HG03442 (cell line): ENCODE data around the gene LYZL6.

Experiments
- ATAC-seq: cut with Tn5 transposase; IDR thresholded peaks from one replicate; pipeline ENCODE4 v1.9.1; 2021; ENCODE audit warnings: mild to moderate bottlenecking, moderate library complexity; ENCODE audit not compliant: unreplicated experiment

Gene LYZL6

GRCh38 chr17:35943537-35943936 lies at the start of gene LYZL6:
TSS of gene LYZL6 (minus strand) at chr17:35943713. CDS start at chr17:35939356, 4,357 bp downstream.
- no peak for ATAC-seq

- no peak for ATAC-seq
Measured at GRCh38 chr17:35991075-35991474, 47.6 kb upstream of the LYZL6 start.

GRCh38 chr17:35988164-35988563 lies 44.7 kb upstream of the LYZL6 start:
- no peak for ATAC-seq

GRCh38 chr17:35986643-35987042 lies 43.1 kb upstream of the LYZL6 start, which contains the start of gene CCL14:
TSS of gene CCL14 (minus strand) at chr17:35986729. CDS start at chr17:35986649, 80 bp downstream.
- ATAC-seq = no peak

GRCh38 chr17:35984140-35984539 lies 40.6 kb upstream of the LYZL6 start:
- no peak for ATAC-seq

GRCh38 chr17:35982409-35983191 lies 39.1 kb upstream of the LYZL6 start:
- ATAC-seq = no peak

GRCh38 chr17:35981908-35982330 lies 38.4 kb upstream of the LYZL6 start:
- ATAC-seq = no peak

GRCh38 chr17:35981246-35981645 lies 37.7 kb upstream of the LYZL6 start, which contains the start of gene CCL16:
TSS of gene CCL16 (minus strand) at chr17:35981497. CDS start at chr17:35981420, 77 bp downstream.
- ATAC-seq = no peak

GRCh38 chr17:35978346-35978745 lies 34.8 kb upstream of the LYZL6 start:
- no peak for ATAC-seq

GRCh38 chr17:35977509-35977908 lies 34.0 kb upstream of the LYZL6 start:
- ATAC-seq = no peak

- no peak for ATAC-seq
Measured at GRCh38 chr17:35973333-35974260, 30.1 kb upstream of the LYZL6 start.

- ATAC-seq = no peak
Measured at GRCh38 chr17:35972945-35973332, 29.4 kb upstream of the LYZL6 start.

GRCh38 chr17:35972535-35972934 lies 29.0 kb upstream of the LYZL6 start:
- ATAC-seq = no peak

- no peak for ATAC-seq
Measured at GRCh38 chr17:35972066-35972465, 28.6 kb upstream of the LYZL6 start.

- no peak for ATAC-seq
Measured at GRCh38 chr17:35969558-35970380, 26.3 kb upstream of the LYZL6 start.

- no peak for ATAC-seq
Measured at GRCh38 chr17:35968520-35969054, 25.1 kb upstream of the LYZL6 start.

- no peak for ATAC-seq
Measured at GRCh38 chr17:35965272-35965671, 21.8 kb upstream of the LYZL6 start.

GRCh38 chr17:35963663-35964062 lies 20.1 kb upstream of the LYZL6 start:
- no peak for ATAC-seq

GRCh38 chr17:35953720-35954119 lies 10.2 kb upstream of the LYZL6 start:
- no peak for ATAC-seq

- no peak for ATAC-seq
Measured at GRCh38 chr17:35949401-35949800, 5.9 kb upstream of the LYZL6 start.
